Cerebellar nuclear complex (tissue), 1 donor: ENCODE data around the gene PTPN13.
"Not testable (repeated sequence)": the region's sequence is repeated elsewhere in the genome, so short reads cannot be mapped to it uniquely, and the experiment has no call there.

ENCODE experiments used
- DNase-seq, 2 experiments: peaks; one replicate each; lab custom pipeline; 2025; lab: John Stamatoyannopoulos, UW

The PTPN13 gene

DNA sequence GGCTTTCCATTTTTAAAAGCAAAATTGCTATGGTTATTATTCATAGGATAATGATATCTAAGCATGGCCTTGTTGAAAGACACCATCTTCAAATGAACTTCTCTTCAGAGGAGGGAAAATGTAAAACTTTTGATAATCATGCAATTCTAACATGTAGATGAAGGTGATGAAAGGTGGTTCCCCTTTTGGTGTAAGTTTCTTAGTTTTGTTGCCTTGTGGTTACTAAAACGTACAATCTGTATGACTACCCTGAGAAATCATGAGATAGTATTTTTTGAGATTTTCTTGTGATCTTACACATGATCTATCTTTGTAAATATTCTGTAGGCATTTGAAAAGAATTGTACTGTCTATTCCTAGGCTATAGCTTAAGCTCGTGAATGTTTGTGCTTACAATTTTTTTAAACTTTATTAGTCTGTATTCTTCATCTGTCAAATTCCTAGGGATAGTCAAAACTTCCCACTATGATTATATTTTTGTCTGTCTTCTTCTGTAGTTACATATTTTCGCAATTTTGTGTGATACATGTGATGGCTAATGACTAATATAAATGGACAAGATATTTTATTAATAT is 47.5 kb downstream of the PTPN13 start:
- DNase-seq, result no peak

DNA sequence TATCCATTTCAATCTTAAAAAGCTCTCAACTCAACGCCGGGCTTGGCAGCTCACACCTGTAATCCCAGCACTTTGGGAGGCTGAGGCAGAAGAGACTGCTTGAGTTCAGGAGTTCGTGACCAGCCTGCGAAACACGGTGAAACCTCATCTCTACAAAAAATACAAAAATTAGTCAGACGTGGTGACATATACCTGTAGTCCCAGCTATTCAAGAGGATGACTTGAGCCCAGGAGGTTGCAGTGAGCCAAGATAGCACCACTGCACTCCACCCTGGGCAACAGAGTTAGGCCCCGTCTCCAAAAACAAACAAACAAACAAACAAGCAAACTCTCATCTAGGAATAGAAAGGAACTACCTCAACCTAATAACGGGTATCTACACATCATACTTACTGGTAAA is 50.8 kb downstream of the PTPN13 start:
- DNase-seq, result no peak

GRCh38 chr4:86652332-86652932 is 58.3 kb downstream of the PTPN13 start:
- DNase-seq, result no peak

DNA sequence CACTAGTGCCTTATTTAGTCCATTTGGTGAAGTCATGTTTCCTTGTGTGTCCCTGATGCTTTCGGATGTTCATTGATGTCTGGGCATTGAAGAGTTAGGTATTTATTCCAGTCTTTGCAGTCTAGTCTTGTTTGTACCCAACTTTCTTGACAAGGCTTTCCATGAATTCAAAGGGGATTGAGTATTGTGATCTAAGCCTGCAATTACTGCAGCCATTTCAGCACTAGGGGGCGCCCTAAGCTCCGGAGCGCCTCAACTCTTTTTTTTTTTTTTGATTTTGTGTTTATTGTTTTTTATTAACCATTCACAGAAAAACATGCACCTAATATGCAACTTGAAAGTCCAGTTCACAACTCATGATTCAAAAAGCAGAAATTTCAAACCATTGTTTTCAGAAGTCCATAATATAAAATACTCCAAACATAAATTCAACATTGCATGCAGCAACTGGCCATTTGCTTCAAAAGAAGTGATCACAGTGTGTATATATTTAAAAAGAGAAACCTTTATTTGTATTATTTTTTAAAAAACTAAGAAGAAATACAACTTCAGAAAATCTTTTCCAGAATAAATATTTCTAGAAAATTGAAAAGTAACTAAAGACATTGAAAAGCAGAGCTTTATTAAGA is 59.2 kb downstream of the PTPN13 start:
- no peak for DNase-seq

DNA sequence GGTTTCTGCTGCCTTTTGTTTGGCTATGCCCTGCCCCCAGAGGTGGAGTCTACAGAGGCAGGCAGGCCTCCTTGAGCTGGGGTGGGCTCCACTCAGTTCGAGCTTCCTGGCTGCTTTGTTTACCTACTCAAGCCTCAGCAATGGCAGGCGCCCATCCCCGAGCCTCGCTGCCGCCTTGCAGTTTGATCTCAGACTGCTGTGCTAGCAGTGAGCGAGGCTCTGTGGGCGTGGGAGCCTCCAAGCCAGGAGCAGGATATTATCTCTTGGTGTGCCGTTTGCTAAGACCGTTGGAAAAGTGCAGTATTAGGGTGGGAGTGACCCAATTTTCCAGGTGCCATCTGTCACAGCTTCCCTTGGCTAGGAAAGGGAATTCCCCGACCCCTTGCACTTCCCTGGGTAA is 62.7 kb downstream of the PTPN13 start:
- not testable (repeated sequence) for DNase-seq

DNA sequence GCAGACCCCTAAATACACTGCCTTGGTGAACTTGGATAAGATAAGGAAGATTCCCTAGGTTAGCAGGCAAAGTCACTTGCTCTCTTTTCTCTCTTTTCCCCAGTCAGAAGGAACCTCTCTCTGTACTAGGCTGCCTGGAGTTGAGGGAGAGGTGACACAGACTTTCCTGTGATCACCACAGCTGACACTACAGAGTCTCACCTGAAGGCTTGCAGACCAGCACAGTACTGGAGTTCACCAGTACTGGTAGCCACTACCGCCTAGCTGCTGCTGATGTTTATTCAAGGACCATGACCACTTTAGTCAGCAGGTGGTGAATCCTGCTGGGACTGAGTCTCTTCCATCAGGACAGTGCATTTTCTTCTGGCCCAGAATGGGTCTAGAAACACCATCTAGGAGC is 63.3 kb downstream of the PTPN13 start:
- no peak for DNase-seq

GRCh38 chr4:86657910-86658309 is 63.8 kb downstream of the PTPN13 start:
- DNase-seq, result no peak

DNA sequence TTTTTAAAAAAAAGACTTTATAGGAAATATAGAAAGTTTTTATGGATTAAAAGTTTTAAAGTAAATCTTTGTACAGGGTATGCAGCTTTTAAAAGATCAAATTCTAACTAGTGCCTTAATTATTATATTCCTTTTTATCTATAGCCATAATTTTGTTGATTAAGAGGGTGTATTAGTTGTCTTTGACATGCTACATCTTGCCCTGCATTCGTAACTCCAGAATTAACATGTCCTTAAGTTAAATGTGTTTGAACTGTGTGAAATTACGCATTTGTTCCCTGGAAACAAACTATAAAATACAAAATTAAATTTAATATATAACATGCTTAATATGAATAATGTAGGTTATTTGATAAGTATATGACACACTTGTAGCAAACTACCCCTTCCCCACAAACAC is 66.3 kb downstream of the PTPN13 start:
- DNase-seq, result no peak

DNA sequence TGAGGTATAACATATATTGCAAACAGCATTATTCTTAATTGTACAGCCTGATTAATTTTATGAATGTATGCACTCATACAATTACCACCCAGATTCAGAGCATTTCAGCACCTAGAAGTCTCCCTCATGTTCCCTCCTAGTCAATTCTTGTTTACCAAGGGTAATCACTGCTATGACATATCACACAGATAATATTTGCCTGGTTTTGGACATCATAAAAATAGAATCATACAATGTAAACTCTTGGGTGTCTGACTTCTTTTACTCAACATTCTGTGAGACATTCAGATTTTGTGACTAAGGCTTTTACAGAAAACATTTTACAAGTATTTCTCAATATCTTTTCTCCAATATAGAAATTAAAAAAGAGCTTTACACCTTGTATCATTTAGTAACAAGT is 66.9 kb downstream of the PTPN13 start:
- DNase-seq, result no peak

GRCh38 chr4:86661418-86661817 is 67.3 kb downstream of the PTPN13 start:
- DNase-seq, result no peak

DNA sequence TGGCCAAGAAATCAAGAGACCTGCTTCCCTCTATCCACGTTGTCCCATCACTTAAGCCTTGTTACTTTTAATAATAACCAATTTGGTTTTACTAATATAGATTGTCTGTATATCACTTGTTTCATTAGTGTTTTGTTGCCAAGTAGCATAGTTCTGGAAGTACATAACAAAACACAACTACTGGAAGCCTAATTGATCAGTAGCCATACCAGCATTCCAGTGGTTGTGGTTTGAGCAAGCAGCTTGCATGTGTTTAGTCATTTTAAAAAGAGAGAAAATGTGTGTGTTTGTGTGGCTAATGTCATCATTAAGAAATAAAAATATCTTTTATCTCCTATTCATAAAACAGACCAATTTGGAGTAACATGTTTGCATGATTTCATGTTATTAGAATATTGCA is 70.8 kb downstream of the PTPN13 start:
- no peak for DNase-seq

GRCh38 chr4:86670298-86670697 is 76.2 kb downstream of the PTPN13 start:
- no peak for DNase-seq

DNA sequence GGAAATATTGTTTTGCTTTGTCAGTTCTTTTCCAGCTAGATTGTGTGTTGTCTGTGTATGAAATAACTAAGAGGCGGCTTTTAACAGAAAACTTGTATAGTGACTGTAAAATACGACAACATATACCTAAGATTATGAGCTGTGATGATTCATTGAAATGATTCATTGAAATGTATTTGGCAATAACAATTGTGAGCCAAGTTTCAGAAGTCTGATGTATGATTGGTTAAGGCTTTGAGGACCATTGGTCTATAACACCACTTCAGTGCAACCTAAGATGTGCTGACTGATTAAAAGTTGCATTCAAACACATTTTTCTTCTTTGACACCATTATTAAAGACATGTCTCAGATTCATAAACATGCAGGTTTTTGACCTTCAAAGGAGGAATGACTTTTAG is 76.6 kb downstream of the PTPN13 start:
- no peak for DNase-seq

- DNase-seq, result no peak
Observed at GRCh38 chr4:86675548-86675947, 81.4 kb downstream of the PTPN13 start.

- DNase-seq, result no peak
Observed at GRCh38 chr4:86678796-86679195, 84.7 kb downstream of the PTPN13 start.

DNA sequence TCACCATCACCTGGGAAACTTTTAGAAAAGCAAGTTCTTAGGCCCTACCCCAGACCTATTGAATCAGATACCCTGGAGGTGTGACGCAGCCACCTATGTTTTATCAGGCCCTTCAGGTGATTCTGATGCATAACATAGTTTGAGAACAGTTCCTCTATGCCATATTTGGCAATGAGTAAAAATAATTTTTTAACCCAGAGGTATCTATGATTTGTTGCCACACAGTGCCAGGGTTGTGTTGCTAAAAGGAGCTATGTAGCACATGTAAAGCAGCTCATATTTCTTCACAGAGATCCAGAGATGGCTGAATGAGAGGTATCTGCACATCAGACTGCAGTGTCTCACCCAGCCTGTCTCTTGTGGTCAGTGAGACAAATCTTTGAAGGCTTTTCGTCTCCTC is 85.3 kb downstream of the PTPN13 start:
- DNase-seq, result no peak

GRCh38 chr4:86683167-86683566 is 89.1 kb downstream of the PTPN13 start:
- no peak for DNase-seq

DNA sequence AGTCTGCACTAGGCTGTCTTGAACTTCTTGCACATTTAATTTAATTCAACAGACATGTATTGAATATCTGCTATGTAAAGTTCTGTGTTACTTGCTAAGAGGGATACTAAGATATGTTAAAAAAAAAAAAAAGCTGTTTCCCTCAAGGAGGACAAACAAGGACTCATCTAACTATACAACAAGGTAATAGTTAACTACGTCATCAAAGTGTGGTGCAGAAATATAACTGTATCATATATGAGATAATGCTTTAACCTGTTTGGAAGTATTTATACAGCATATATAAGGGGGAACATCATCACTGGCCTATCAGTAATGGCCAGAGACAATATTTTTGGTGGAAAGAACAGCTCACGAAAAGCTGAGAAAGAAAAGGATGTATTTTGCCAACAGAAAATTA is 89.9 kb downstream of the PTPN13 start:
- no peak for DNase-seq

GRCh38 chr4:86685401-86685800 is 91.3 kb downstream of the PTPN13 start:
- no peak for DNase-seq

GRCh38 chr4:86686741-86687140 is 92.6 kb downstream of the PTPN13 start:
- no peak for DNase-seq

DNA sequence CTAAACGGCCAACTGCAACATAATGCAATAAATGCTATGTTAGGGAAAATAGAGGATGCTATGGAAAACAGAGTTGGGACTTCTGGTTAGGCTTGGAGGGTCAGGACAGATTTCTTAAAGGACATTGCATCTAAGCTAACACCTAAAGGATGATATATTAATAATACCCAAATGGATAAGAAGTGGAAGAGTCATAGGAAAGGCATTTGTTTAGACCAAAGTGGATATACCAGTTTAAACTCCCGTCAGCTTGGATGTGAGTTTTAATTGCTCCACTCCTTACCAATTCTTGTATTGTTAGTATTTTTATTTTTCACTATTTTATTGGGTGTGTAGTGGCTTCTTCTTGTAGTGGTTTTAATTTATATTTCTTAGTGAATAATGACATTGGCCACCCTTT is 93.9 kb downstream of the PTPN13 start:
- DNase-seq, result no peak

- DNase-seq, result no peak
Observed at GRCh38 chr4:86704601-86705000, 110.5 kb downstream of the PTPN13 start.

GRCh38 chr4:86706923-86707597 is 112.9 kb downstream of the PTPN13 start:
- no peak for DNase-seq
